IMR-90 (cell line): Measurements from ENCODE around the gene MOV10. TPM values are rescaled to one million over a fixed set of nuclear protein-coding genes. Genes with fewer than 3 reads are reported as not detected.

Experiments used
- ATAC-seq: fragments of 200-7000 bp; cut with Tn5 transposase; 2 replicates; pipeline ENCODE4 v1.9.1; 2020; ENCODE audit warnings: low read depth, mild to moderate bottlenecking, moderate library complexity
- BruUV-seq: library from RNA; stranded (reverse); fragments of 400-500 nt; replicated peaks from 2 replicates; lab custom pipeline; 2021; lab: Mats Ljungman, UMichigan
- CTCF ChIA-PET: fragments of 300-600 bp; formaldehyde crosslinking; extraction: SDS; loops from one replicate; lab custom pipeline; 2021; ENCODE audit warnings: antibody characterized with exemption; lab: Yijun Ruan, JAX
- POLR2A ChIA-PET: fragments of 300-600 bp; sonication (Branson Sonifier 250); formaldehyde crosslinking; loops from one replicate; lab custom pipeline; 2022; ENCODE audit warnings: antibody characterized with exemption; ENCODE audit not compliant: unreplicated experiment; lab: Charles Lee
- DNase-seq: peaks from one replicate; pipeline ENCODE4 v3.0.0; 2013
- H2AFZ ChIP-seq: replicated peaks from 2 replicates; pipeline ENCODE3; 2013; ENCODE audit warnings: low read length, mild to moderate bottlenecking; ENCODE audit not compliant: poor library complexity
- H2AK5ac ChIP-seq: 2 replicates; pipeline ENCODE4 v1.6.1; 2013; ENCODE audit warnings: low read depth, low read length, inconsistent platforms
- H2AK9ac ChIP-seq: replicated peaks from 2 replicates; pipeline ENCODE3; 2013; ENCODE audit warnings: mild to moderate bottlenecking, low read depth, low read length, moderate library complexity; ENCODE audit not compliant: poor library complexity
- H2BK120ac ChIP-seq: 2 replicates; pipeline ENCODE4 v1.6.1; 2013; ENCODE audit warnings: low read depth, low read length, inconsistent platforms
- H2BK15ac ChIP-seq: 3 replicates; pipeline ENCODE4 v1.6.1; 2013; ENCODE audit warnings: low read depth, low read length, inconsistent platforms
- H2BK20ac ChIP-seq: 2 replicates; pipeline ENCODE4 v1.6.1; 2013; ENCODE audit warnings: low read depth, mild to moderate bottlenecking, inconsistent platforms, low read length, moderate library complexity
- H2BK5ac ChIP-seq: 2 replicates; pipeline ENCODE4 v1.6.1; 2013; ENCODE audit warnings: mild to moderate bottlenecking, low read depth, low read length, inconsistent platforms; ENCODE audit not compliant: poor library complexity, severe bottlenecking
- H3K14ac ChIP-seq: replicated peaks from 2 replicates; pipeline ENCODE4 v1.6.1; 2013; ENCODE audit warnings: low read depth, low read length, inconsistent platforms
- H3K18ac ChIP-seq: 2 replicates; pipeline ENCODE4 v1.6.1; 2013; ENCODE audit warnings: low read depth, low read length, control low read depth
- H3K23ac ChIP-seq: 2 replicates; pipeline ENCODE4 v1.6.1; 2013; ENCODE audit warnings: low read depth, low read length, inconsistent platforms
- H3K27ac ChIP-seq: 2 replicates; pipeline ENCODE4 v1.5.1; 2013; ENCODE audit warnings: mild to moderate bottlenecking, control low read depth, low read length; ENCODE audit not compliant: insufficient read depth
- H3K27me3 ChIP-seq: 2 replicates; pipeline ENCODE4 v1.6.1; 2013; ENCODE audit warnings: low read length; ENCODE audit not compliant: control insufficient read depth, insufficient read depth
- H3K36me3 ChIP-seq: 2 replicates; pipeline ENCODE4 v1.6.1; 2013; ENCODE audit warnings: low read length, mixed read lengths; ENCODE audit not compliant: control insufficient read depth, insufficient read depth
- H3K4ac ChIP-seq: 2 replicates; pipeline ENCODE4 v1.6.1; 2013; ENCODE audit warnings: low read depth, low read length, inconsistent platforms
- H3K4me1 ChIP-seq: 2 replicates; pipeline ENCODE4 v1.6.1; 2013; ENCODE audit warnings: low read length, mixed read lengths; ENCODE audit not compliant: control insufficient read depth, insufficient read depth
- H3K4me2 ChIP-seq: 2 replicates; pipeline ENCODE4 v1.6.1; 2013; ENCODE audit warnings: low read depth, mild to moderate bottlenecking, control low read depth, low read length, moderate library complexity
- H3K4me3 ChIP-seq: 2 replicates; pipeline ENCODE4 v1.5.1; 2013; ENCODE audit warnings: low read depth, mild to moderate bottlenecking, control low read depth, low read length, moderate library complexity; ENCODE audit not compliant: insufficient read depth
- H3K56ac ChIP-seq: 2 replicates; pipeline ENCODE4 v1.6.1; 2013; ENCODE audit warnings: low read length, inconsistent platforms; ENCODE audit not compliant: insufficient read depth; ENCODE audit errors: extremely low read depth
- H3K79me1 ChIP-seq, 2 experiments: 2 replicates each; pipeline ENCODE4 v1.6.1; 2013; ENCODE audit warnings: low read length in 2 of 2, inconsistent platforms in 1 of 2, low read depth in 1 of 2
- H3K9ac ChIP-seq: 2 replicates; pipeline ENCODE4 v1.6.1; 2013; ENCODE audit warnings: low read depth, low read length, control low read depth
- H3K9me1 ChIP-seq: 2 replicates; pipeline ENCODE4 v1.6.1; 2013; ENCODE audit warnings: low read length, inconsistent platforms; ENCODE audit not compliant: insufficient read depth
- H3K9me3 ChIP-seq: 2 replicates; pipeline ENCODE4 v1.6.1; 2013; ENCODE audit warnings: low read length; ENCODE audit not compliant: control insufficient read depth, insufficient read depth
- H4K20me1 ChIP-seq: 2 replicates; pipeline ENCODE4 v1.6.1; 2013; ENCODE audit warnings: low read length, inconsistent platforms; ENCODE audit not compliant: insufficient read depth
- H4K5ac ChIP-seq: 2 replicates; pipeline ENCODE4 v1.6.1; 2013; ENCODE audit warnings: mild to moderate bottlenecking, low read depth, low read length, control low read depth
- H4K8ac ChIP-seq, 2 experiments: 2 replicates each; pipeline ENCODE4 v1.6.1; 2013; ENCODE audit warnings: low read depth in 2 of 2, low read length in 2 of 2, control low read depth in 1 of 2, inconsistent platforms in 1 of 2
- H4K91ac ChIP-seq: 2 replicates; pipeline ENCODE4 v1.6.1; 2013; ENCODE audit warnings: low read depth, low read length, inconsistent platforms; ENCODE audit not compliant: insufficient read depth
- MAZ ChIP-seq: IDR thresholded peaks from 2 replicates; pipeline ENCODE4 v1.6.1; 2012; ENCODE audit warnings: low read depth, mild to moderate bottlenecking, low read length, improper control_type of control experiment, moderate library complexity, borderline replicate concordance
- RFX5 ChIP-seq: IDR thresholded peaks from 2 replicates; pipeline ENCODE4 v1.8.0; 2012; ENCODE audit warnings: low read depth, mild to moderate bottlenecking, low read length, moderate library complexity
- WGBS, 2 experiments: methylation state at CpG; one replicate each; pipeline versions ENCODE4 v1.1.5 to v1.1.7; 2013; ENCODE audit warnings: missing lambda C conversion rate in 2 of 2; ENCODE audit not compliant: insufficient read length in 1 of 2; ENCODE audit errors: extremely low coverage in 2 of 2; 5-methylcytosine and 5-hydroxymethylcytosine counted together
- dilution Hi-C: fragments of 300-500 bp; cut with HindIII; formaldehyde crosslinking; loops from one replicate; pipeline ENCODE4 v1.14.3; 2018; ENCODE audit warnings: low sequenced_read_pairs; ENCODE audit not compliant: unreplicated experiment
- in situ Hi-C: fragments of 300-500 bp; cut with MboI; formaldehyde crosslinking; loops from 3 replicates; pipeline ENCODE4 v1.14.3; 2019; ENCODE audit warnings: low sequenced_read_pairs, inconsistent platforms, mixed read lengths
- intact Hi-C: fragments of 100-400 bp; cut with micrococcal nuclease; formaldehyde crosslinking; loops from 2 replicates; pipeline ENCODE4 v1.10.0; 2022
- polyA plus RNA-seq, 3 experiments: library from polyadenylated mRNA; depleted of rRNA; stranded (reverse); fragments of >200 nt; gene quantifications; 2 replicates each; pipeline ENCODE4 v1.2.3, GENCODE V29; 2012; ENCODE audit warnings: low replicate concordance in 1 of 3
- total RNA-seq: library from RNA; depleted of rRNA; stranded (reverse); fragments of >200 nt; gene quantifications from 2 replicates; pipeline ENCODE4 v1.2.3, GENCODE V29; 2012

The MOV10 gene
- total and polyA plus RNA-seq, 2 of the 4 experiments (the other 2 are of a cell fraction) = 36.7 to 103 TPM

DNA sequence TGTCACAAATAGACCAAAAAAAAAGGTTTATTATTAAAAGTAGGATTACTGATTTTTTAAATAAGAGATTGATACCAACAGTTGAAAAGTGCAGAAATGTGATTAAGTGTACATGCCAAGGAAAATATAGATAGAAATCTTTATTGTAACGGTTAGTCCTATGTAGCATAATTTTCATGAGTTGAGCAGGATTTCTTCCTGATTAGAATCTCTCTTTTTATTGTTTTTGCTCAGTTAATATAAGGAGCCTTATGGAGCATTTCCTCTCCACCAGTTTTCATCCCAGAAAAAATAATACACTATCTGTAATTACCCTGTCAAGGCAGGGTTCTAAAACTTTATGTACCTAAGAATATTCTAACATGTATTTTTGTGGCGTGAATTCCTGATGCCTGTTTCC, 31.4 kb upstream of the MOV10 start:
- WGBS, 2 experiments = no CpG with 5 or more reads among the region's 2 CpGs
- H2BK120ac ChIP-seq = no peak overlapping the region
- H2BK20ac ChIP-seq = no peak overlapping the region
- H2AFZ ChIP-seq = no peak overlapping the region
- H2BK5ac ChIP-seq = no peak overlapping the region
- in situ Hi-C loops = no loop called here
- no peak overlapping the region for H3K9ac ChIP-seq
- H2AK9ac ChIP-seq = no peak overlapping the region
- TF ChIP-seq MAZ (no peak), RFX5 (no peak)
- no peaks in the 10 kb centered on the region for H3K9me3 ChIP-seq
- no peak overlapping the region for H4K5ac ChIP-seq
- no peak overlapping the region for H3K18ac ChIP-seq
- H2BK15ac ChIP-seq = no peak overlapping the region
- dilution Hi-C loops = no loop called here
- no peak overlapping the region for H3K27ac ChIP-seq
- peaks cover 54% of the 10 kb centered on the region for H4K20me1 ChIP-seq
- H3K9me1 ChIP-seq = peaks cover 9% of the 10 kb centered on the region
- H3K4me3 ChIP-seq = no peak overlapping the region
- H3K36me3 ChIP-seq = peaks cover 4% of the 10 kb centered on the region
- H4K91ac ChIP-seq = no peak overlapping the region
- H3K4ac ChIP-seq = no peak overlapping the region
- ChIA-PET CTCF (interaction anchor here (1.0 kb wide), 1 partner anchor 29 kb away, joined by 3 read pairs; no protein-coding TSS in a partner anchor), POLR2A (no interaction called here)
- no peak overlapping the region for H2AK5ac ChIP-seq
- ATAC-seq (no peak), DNase-seq (no peak)
- no peak overlapping the region for H3K23ac ChIP-seq
- intact Hi-C loops = no loop called here
- no TSS peak for BruUV-seq
- H4K8ac ChIP-seq = no peak overlapping the region
- no peaks in the 10 kb centered on the region for H3K27me3 ChIP-seq
- H3K79me1 ChIP-seq = peaks cover 5 to 43% of the 10 kb centered on the region in 2 experiments; a peak in 3 of 4 replicates
- H3K56ac ChIP-seq = no peak overlapping the region
- H3K4me2 ChIP-seq = no peak overlapping the region
- H3K14ac ChIP-seq = no peak overlapping the region
- H3K4me1 ChIP-seq = no peaks in the 10 kb centered on the region; the same call in none of the 2 replicates
